OCI-M2 (cell line): ENCODE data around the gene CD300LD.

Experiments used
- DNase-seq: peaks from one replicate; lab custom pipeline; 2025; ENCODE audit not compliant: unreplicated experiment; lab: John Stamatoyannopoulos, UW

Gene CD300LD

GRCh38 chr17:74545843-74546230 lies 46.2 kb downstream of the CD300LD start, which contains the start of gene CD300C:
CD300C (minus strand) TSS chr17:74546115; CDS start chr17:74545782, 333 bp downstream.
- DNase-seq, result no peak

- DNase-seq, result no peak
These were observed 46.9 kb downstream of the CD300LD start for GRCh38 chr17:74544991-74545842.

- DNase-seq, result no peak
These were observed 48.0 kb downstream of the CD300LD start for GRCh38 chr17:74543891-74544760.

GRCh38 chr17:74543406-74543805 lies 48.7 kb downstream of the CD300LD start:
- DNase-seq, result no peak

GRCh38 chr17:74542727-74543383 lies 49.2 kb downstream of the CD300LD start:
- DNase-seq, result no peak

- no peak for DNase-seq
These were observed 49.9 kb downstream of the CD300LD start for GRCh38 chr17:74542166-74542565.

GRCh38 chr17:74541176-74542111 lies 50.6 kb downstream of the CD300LD start:
- DNase-seq, result no peak

GRCh38 chr17:74539281-74539820 lies 52.7 kb downstream of the CD300LD start:
- DNase-seq, result no peak

- no peak for DNase-seq
These were observed 55.2 kb downstream of the CD300LD start for GRCh38 chr17:74536890-74537289.

GRCh38 chr17:74532115-74532514 lies 60.0 kb downstream of the CD300LD start:
- no peak for DNase-seq

- DNase-seq, result no peak
These were observed 60.8 kb downstream of the CD300LD start, which contains the start of gene CD300LB for GRCh38 chr17:74531231-74531761. CD300LB (minus strand) TSS chr17:74531475; CDS start chr17:74531350, 125 bp downstream.

- DNase-seq, result no peak
These were observed 61.3 kb downstream of the CD300LD start for GRCh38 chr17:74530831-74531150.
